PC-3 (cell line): ENCODE data around the gene KAZN. TPM values are rescaled to one million over a fixed set of nuclear protein-coding genes. Genes with fewer than 3 reads are reported as not detected.
A peak's percentile ranks its signal among the peaks of the same experiment; 100 is the strongest.

ENCODE experiments used
- ATAC-seq: fragments of 200-7000 bp; cut with Tn5 transposase; 2 replicates; pipeline ENCODE4 v1.9.1; 2020; ENCODE audit warnings: mild to moderate bottlenecking, moderate library complexity
- BruUV-seq: library from RNA; stranded (reverse); fragments of 400-500 nt; replicated peaks from 2 replicates; lab custom pipeline; 2021; lab: Mats Ljungman, UMichigan
- CTCF ChIA-PET: fragments of 300-600 bp; sonication (Branson Sonifier 250); formaldehyde crosslinking; loops from one replicate; lab custom pipeline; 2022; ENCODE audit warnings: antibody characterized with exemption; lab: Charles Lee
- POLR2A ChIA-PET: fragments of 300-600 bp; sonication (Branson Sonifier 250); formaldehyde crosslinking; loops from one replicate; lab custom pipeline; 2022; ENCODE audit warnings: antibody characterized with exemption; ENCODE audit not compliant: unreplicated experiment; lab: Charles Lee
- DNase-seq: peaks from one replicate; pipeline ENCODE4 v3.0.0-alpha.2; 2015
- H2AFZ ChIP-seq: fragments of 300-600 bp; sonication (generic); 2 replicates; pipeline ENCODE4 v1.6.0; 2016; ENCODE audit warnings: antibody characterized with exemption, low read length
- H3F3A ChIP-seq: fragments of 300-600 bp; sonication (generic); one replicate; pipeline ENCODE4 v1.6.0; 2017; ENCODE audit warnings: antibody characterized with exemption, low read length, control low read depth, mild to moderate bottlenecking; ENCODE audit not compliant: unreplicated experiment
- H3K27ac ChIP-seq: fragments of 300-600 bp; sonication (generic); 2 replicates; pipeline ENCODE4 v1.5.1; 2016; ENCODE audit warnings: mild to moderate bottlenecking, low read length
- H3K27me3 ChIP-seq: fragments of 300-600 bp; sonication (generic); 2 replicates; pipeline ENCODE4 v1.6.1; 2016; ENCODE audit warnings: low read length, mixed read lengths
- H3K36me3 ChIP-seq: fragments of 300-600 bp; sonication (generic); 2 replicates; pipeline ENCODE4 v1.6.1; 2016; ENCODE audit warnings: low read depth, mixed run types, low read length, mixed read lengths
- H3K4me1 ChIP-seq: fragments of 300-600 bp; sonication (generic); 2 replicates; pipeline ENCODE4 v1.5.1; 2016; ENCODE audit warnings: low read length; ENCODE audit not compliant: insufficient read depth
- H3K4me2 ChIP-seq: fragments of 300-600 bp; sonication (generic); 2 replicates; pipeline ENCODE4 v1.6.0; 2016; ENCODE audit warnings: low read length
- H3K4me3 ChIP-seq: fragments of 300-600 bp; sonication (generic); 2 replicates; pipeline ENCODE4 v1.5.1; 2016; ENCODE audit warnings: mild to moderate bottlenecking, low read length, mixed read lengths
- H3K79me2 ChIP-seq: fragments of 300-600 bp; sonication (generic); 2 replicates; pipeline ENCODE4 v1.6.1; 2017; ENCODE audit warnings: low read length, mixed read lengths
- H3K9ac ChIP-seq: fragments of 300-600 bp; sonication (generic); 2 replicates; pipeline ENCODE4 v1.6.0; 2016; ENCODE audit warnings: mild to moderate bottlenecking, low read length
- H3K9me2 ChIP-seq: fragments of 300-600 bp; sonication (generic); replicated peaks from 2 replicates; pipeline ENCODE4 v1.6.1; 2016; ENCODE audit warnings: mixed run types, low read length, mixed read lengths
- H3K9me3 ChIP-seq: fragments of 300-600 bp; sonication (generic); 2 replicates; pipeline ENCODE4 v1.6.1; 2016; ENCODE audit warnings: low read length, mixed read lengths
- H4K20me1 ChIP-seq: fragments of 300-600 bp; sonication (generic); 2 replicates; pipeline ENCODE4 v1.6.1; 2016; ENCODE audit warnings: low read length, mixed read lengths
- EZH2 ChIP-seq: fragments of 300-600 bp; sonication (generic); IDR thresholded peaks from one replicate; pipeline ENCODE4 v1.6.1; 2017; ENCODE audit warnings: antibody characterized with exemption, mild to moderate bottlenecking, low read length; ENCODE audit not compliant: unreplicated experiment
- EZH2phosphoT487 ChIP-seq: fragments of 300-600 bp; sonication (generic); IDR thresholded peaks from 2 replicates; pipeline ENCODE4 v1.6.1; 2018; ENCODE audit warnings: mild to moderate bottlenecking, antibody characterized with exemption, low read length, borderline replicate concordance
- intact Hi-C: fragments of 100-400 bp; cut with micrococcal nuclease; formaldehyde crosslinking; loops from 2 replicates; pipeline ENCODE4 v1.9.0; 2023
- total RNA-seq: library from RNA; depleted of rRNA; stranded (reverse); fragments of >200 nt; gene quantifications from 2 replicates; pipeline ENCODE4 v1.2.3, GENCODE V29; 2014
- TF ChIP-seq, protein P1 (sequence below): fragments of 300-600 bp; sonication (generic); conservative IDR thresholded peaks from 2 replicates; pipeline ENCODE4 v1.5.1; 2017; ENCODE audit warnings: antibody characterized with exemption, low read depth, mild to moderate bottlenecking, low read length

KAZN gene
- total RNA-seq, 1 experiment from 2014 or later, result 2.0 TPM

DNA sequence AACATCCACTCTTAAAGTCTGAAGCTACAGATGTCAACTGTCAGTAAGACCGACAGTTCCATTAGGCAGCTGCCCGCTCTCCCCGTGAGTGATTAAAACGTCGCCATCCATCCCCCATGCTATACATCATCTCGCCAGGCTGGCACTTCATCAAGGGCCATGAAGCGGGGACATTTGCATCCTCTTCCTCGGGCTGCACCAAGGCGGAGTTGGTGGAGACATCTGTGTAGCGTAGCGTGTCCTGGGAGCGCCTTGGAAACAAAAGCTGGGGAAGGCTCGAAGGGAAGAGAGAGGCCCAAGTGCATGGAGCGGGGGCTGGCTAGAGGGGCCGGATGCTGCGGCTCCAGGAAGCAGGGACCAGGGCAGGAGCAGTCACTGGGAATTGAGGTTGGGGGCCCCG, 250.1 kb downstream of the KAZN start:
- ChIA-PET POLR2A (no interaction called here), CTCF (no interaction called here)
- Histone ChIP-seq H3K36me3 (no peaks in the 10 kb centered on the region), H3K9ac (no peak overlapping the region), H2AFZ (no peak overlapping the region), H3F3A (no peaks in the 10 kb centered on the region), H3K9me2 (no peaks in the 10 kb centered on the region), H3K4me1 (peaks cover 5% of the 10 kb centered on the region; the same call in 1 of the 2 replicates), H4K20me1 (no peaks in the 10 kb centered on the region), H3K9me3 (no peaks in the 10 kb centered on the region), H3K27me3 (no peaks in the 10 kb centered on the region), H3K4me3 (no peak overlapping the region), H3K27ac (no peak overlapping the region), H3K79me2 (no peaks in the 10 kb centered on the region), H3K4me2 (no peak overlapping the region)
- ATAC-seq, result no peak
- TF ChIP-seq, protein P1, sequence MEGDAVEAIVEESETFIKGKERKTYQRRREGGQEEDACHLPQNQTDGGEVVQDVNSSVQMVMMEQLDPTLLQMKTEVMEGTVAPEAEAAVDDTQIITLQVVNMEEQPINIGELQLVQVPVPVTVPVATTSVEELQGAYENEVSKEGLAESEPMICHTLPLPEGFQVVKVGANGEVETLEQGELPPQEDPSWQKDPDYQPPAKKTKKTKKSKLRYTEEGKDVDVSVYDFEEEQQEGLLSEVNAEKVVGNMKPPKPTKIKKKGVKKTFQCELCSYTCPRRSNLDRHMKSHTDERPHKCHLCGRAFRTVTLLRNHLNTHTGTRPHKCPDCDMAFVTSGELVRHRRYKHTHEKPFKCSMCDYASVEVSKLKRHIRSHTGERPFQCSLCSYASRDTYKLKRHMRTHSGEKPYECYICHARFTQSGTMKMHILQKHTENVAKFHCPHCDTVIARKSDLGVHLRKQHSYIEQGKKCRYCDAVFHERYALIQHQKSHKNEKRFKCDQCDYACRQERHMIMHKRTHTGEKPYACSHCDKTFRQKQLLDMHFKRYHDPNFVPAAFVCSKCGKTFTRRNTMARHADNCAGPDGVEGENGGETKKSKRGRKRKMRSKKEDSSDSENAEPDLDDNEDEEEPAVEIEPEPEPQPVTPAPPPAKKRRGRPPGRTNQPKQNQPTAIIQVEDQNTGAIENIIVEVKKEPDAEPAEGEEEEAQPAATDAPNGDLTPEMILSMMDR, result no peak
- TF ChIP-seq EZH2 (no peak), EZH2phosphoT487 (no peak)
- DNase-seq, result no peak
- BruUV-seq, result no TSS peak
- intact Hi-C loops, result no loop called here

DNA sequence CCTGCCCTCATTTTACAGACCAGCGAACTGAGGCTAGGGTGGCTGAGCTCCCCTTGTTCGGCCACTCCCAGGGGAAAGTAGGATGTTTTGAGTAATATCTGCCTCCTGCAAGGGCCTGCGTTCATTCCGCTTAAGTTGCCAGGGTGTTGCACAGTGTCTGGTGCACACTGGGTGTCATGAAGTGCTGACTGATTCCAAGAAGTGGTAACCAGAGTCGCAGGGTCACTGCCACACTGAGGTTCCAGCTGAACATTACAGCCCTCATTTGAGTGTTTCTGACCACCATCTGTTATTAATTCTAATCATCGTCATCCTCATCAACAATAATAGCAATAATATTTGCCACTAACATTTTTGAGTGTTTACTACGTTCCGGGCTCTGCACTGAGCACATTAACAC, 250.6 kb downstream of the KAZN start:
- Histone ChIP-seq H3K9ac (no peak overlapping the region), H4K20me1 (no peaks in the 10 kb centered on the region), H3K4me3 (no peak overlapping the region), H3K27me3 (peaks cover 3% of the 10 kb centered on the region; the same call in 1 of the 2 replicates), H3K27ac (no peak overlapping the region), H3K79me2 (no peaks in the 10 kb centered on the region), H3K4me2 (no peak overlapping the region), H3K9me3 (no peaks in the 10 kb centered on the region), H3F3A (no peaks in the 10 kb centered on the region), H2AFZ (no peak overlapping the region), H3K9me2 (no peaks in the 10 kb centered on the region), H3K4me1 (peaks cover 5% of the 10 kb centered on the region; the same call in 1 of the 2 replicates), H3K36me3 (no peaks in the 10 kb centered on the region)
- no peak for ATAC-seq
- intact Hi-C loops, result no loop called here
- POLR2A ChIA-PET, result no interaction called here
- no peak for DNase-seq
- TF ChIP-seq EZH2phosphoT487, result no peak
- no peak for TF ChIP-seq EZH2
- TF ChIP-seq, protein P1, result no peak
- CTCF ChIA-PET, result no interaction called here
- no TSS peak for BruUV-seq

DNA sequence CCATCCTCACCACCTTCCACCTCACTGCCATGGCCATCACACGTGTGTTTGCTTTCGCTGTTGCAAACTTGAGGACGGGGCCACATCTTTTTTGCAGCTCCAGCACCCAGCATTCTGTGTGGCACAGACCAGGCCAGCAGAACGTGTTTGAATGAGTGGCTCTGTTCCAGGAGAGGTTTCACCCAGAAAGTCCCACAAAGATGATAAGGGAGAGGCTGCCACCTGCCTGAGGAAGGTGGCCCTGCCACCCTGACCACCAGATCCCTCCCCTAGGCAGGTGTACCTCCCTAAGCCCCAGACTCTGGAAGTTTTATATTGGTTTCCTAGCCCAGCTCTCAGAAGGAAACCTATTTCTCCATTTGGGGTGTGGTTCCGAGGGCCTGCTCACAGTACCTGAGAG, 252.1 kb downstream of the KAZN start:
- Histone ChIP-seq H3K9me3 (no peaks in the 10 kb centered on the region), H3K79me2 (no peaks in the 10 kb centered on the region), H3K36me3 (no peaks in the 10 kb centered on the region), H3K4me1 (peaks cover 5% of the 10 kb centered on the region; the same call in 1 of the 2 replicates), H3K27me3 (peaks cover 12% of the 10 kb centered on the region), H4K20me1 (no peaks in the 10 kb centered on the region), H2AFZ (no peak overlapping the region), H3K4me2 (no peak overlapping the region), H3K9me2 (no peaks in the 10 kb centered on the region), H3K27ac (no peak overlapping the region), H3F3A (no peaks in the 10 kb centered on the region), H3K4me3 (no peak overlapping the region), H3K9ac (no peak overlapping the region)
- no TSS peak for BruUV-seq
- ChIA-PET POLR2A (no interaction called here), CTCF (no interaction called here)
- ATAC-seq (peak; percentile 31), DNase-seq (peak; percentile 54)
- TF ChIP-seq EZH2phosphoT487 (no peak), EZH2 (no peak)
- TF ChIP-seq, protein P1, result peak; percentile 53
- intact Hi-C loops, result no loop called here
